ENCODE results near the gene TCF3. TPM values are rescaled to one million over a fixed set of nuclear protein-coding genes. Genes with fewer than 3 reads are reported as not detected.

TCF3 gene
- total RNA-seq, 4 donors from 2014 or later = 21.2 to 62.0 (median 39.6) TPM

- Histone ChIP-seq H3K4me1 (peaks cover 0 to 2% (median 0%) of the 10 kb centered on the region in 3 donors), H3K27me3 (no peaks in the 10 kb centered on the region), H3K9me3 (no peaks in the 10 kb centered on the region), H3K27ac (no peak overlapping the region), H3K4me3 (no peak overlapping the region), H3K36me3 (peaks cover 0 to 53% of the 10 kb centered on the region in 2 donors)
- no peak for ATAC-seq
- TF ChIP-seq POLR2AphosphoS5 (IDR thresholded peaks at IDR 0.05) = no peak
- TF ChIP-seq POLR2A (IDR thresholded peaks at IDR 0.05) = no peak
- TF ChIP-seq, protein P1, sequence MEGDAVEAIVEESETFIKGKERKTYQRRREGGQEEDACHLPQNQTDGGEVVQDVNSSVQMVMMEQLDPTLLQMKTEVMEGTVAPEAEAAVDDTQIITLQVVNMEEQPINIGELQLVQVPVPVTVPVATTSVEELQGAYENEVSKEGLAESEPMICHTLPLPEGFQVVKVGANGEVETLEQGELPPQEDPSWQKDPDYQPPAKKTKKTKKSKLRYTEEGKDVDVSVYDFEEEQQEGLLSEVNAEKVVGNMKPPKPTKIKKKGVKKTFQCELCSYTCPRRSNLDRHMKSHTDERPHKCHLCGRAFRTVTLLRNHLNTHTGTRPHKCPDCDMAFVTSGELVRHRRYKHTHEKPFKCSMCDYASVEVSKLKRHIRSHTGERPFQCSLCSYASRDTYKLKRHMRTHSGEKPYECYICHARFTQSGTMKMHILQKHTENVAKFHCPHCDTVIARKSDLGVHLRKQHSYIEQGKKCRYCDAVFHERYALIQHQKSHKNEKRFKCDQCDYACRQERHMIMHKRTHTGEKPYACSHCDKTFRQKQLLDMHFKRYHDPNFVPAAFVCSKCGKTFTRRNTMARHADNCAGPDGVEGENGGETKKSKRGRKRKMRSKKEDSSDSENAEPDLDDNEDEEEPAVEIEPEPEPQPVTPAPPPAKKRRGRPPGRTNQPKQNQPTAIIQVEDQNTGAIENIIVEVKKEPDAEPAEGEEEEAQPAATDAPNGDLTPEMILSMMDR (IDR thresholded peaks at IDR 0.05) = no peak
- WGBS, 2 donors (ENCODE audit: low coverage in 1 of 2) = 87% methylated on average over 3 of the region's 87 CpGs; no CpG with 5 or more reads in 1 of the 2 donors
Observed at GRCh38 chr19:1584500-1585242, 67.7 kb downstream of the TCF3 start.

DNA sequence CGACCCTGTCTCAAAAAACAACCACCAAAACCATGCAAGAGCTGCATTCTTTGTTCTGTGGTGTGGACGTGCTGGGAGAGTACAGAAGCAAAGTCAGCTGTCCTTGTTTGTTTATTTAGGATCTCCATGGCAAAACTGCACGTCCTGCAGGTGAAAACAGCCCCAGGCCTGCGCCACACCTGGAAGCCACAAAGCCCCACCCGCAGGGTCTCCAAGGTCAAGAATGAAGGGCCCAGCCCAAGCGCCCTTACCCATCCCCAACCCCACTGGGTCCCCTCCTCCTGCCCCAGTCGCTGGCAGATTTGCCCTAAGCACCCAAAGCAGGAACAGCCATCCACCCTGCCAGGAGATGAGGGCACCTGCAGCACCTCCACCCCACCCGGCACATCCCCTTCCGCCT, 70.2 kb downstream of the TCF3 start:
- H3K4me3 ChIP-seq = no peak overlapping the region

GRCh38 chr19:1580957-1581356, 71.5 kb downstream of the TCF3 start:
- no peak for ATAC-seq
- Histone ChIP-seq H3K4me3 (no peak overlapping the region), H3K9me3 (no peaks in the 10 kb centered on the region), H3K36me3 (peaks cover 0 to 89% of the 10 kb centered on the region in 2 donors), H3K27me3 (no peaks in the 10 kb centered on the region), H3K27ac (no peak overlapping the region), H3K4me1 (no peaks in the 10 kb centered on the region)
- TF ChIP-seq POLR2A (IDR thresholded peaks at IDR 0.05) = no peak
- 93% methylated on average over 3 of the region's 22 CpGs; no CpG with 5 or more reads in 1 of the 2 donors for WGBS, 2 donors (ENCODE audit: low coverage in 1 of 2)

More for the DNA sequence above, 70.2 kb downstream of the TCF3 start:
- no peak for TF ChIP-seq POLR2AphosphoS5 (IDR thresholded peaks at IDR 0.05)
- TF ChIP-seq POLR2A (IDR thresholded peaks at IDR 0.05) = no peak
- TF ChIP-seq, protein P1 (IDR thresholded peaks at IDR 0.05) = no peak
- no peak for TF ChIP-seq EP300 (IDR thresholded peaks at IDR 0.05)
- Histone ChIP-seq H3K4me1 (no peaks in the 10 kb centered on the region), H3K9me3 (no peaks in the 10 kb centered on the region), H3K36me3 (peaks cover 0 to 76% of the 10 kb centered on the region in 2 donors), H3K27ac (no peak overlapping the region), H3K27me3 (no peaks in the 10 kb centered on the region)
- no peak for ATAC-seq
- no CpG with 5 or more reads among the region's 9 CpGs for WGBS, 2 donors (ENCODE audit: low coverage in 1 of 2)

DNA sequence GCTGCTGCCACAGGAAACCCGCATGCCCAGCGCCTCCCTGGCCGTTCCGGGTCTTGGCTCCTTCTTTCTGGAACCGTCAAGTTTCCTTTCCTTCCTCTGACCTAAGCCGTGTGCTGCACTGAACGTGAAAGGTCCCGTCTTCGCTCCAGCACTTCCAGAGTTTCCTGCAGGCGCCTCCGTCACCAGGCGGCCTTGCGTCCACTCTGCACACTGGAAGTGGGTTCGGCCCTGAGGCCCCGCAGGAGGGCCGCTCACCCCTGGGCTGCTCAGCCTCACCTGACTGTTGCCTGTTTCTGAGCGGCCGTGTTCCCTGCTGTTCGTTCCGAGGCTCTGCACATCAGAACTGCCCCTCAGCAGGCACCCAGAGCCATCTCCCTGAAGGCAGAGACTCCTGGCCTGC, 72.0 kb downstream of the TCF3 start:
- 90 to 100% methylated on average over 1 to 4 of the region's 20 CpGs for WGBS, 2 donors (ENCODE audit: low coverage in 1 of 2)
- Histone ChIP-seq H3K36me3 (peaks cover 0 to 89% of the 10 kb centered on the region in 2 donors), H3K4me1 (no peaks in the 10 kb centered on the region), H3K27ac (no peak overlapping the region), H3K4me3 (no peak overlapping the region), H3K9me3 (no peaks in the 10 kb centered on the region), H3K27me3 (no peaks in the 10 kb centered on the region)
- ATAC-seq = no peak
- no peak for TF ChIP-seq POLR2A (IDR thresholded peaks at IDR 0.05)
- no peak for TF ChIP-seq POLR2AphosphoS5 (IDR thresholded peaks at IDR 0.05)
- TF ChIP-seq, protein P1 (IDR thresholded peaks at IDR 0.05) = no peak
- no peak for TF ChIP-seq EP300 (IDR thresholded peaks at IDR 0.05)

GRCh38 chr19:1579222-1579621, 73.2 kb downstream of the TCF3 start:
- H3K27ac ChIP-seq = no peak overlapping the region
- peaks cover 0 to 81% of the 10 kb centered on the region in 2 donors for H3K36me3 ChIP-seq
- ATAC-seq = no peak
- no peaks in the 10 kb centered on the region for H3K9me3 ChIP-seq
- WGBS, 2 donors (ENCODE audit: low coverage in 1 of 2) = 88 to 100% methylated on average over 2 to 4 of the region's 20 CpGs
- TF ChIP-seq POLR2A (IDR thresholded peaks at IDR 0.05) (no peak), EP300 (IDR thresholded peaks at IDR 0.05) (no peak), POLR2AphosphoS5 (IDR thresholded peaks at IDR 0.05) (no peak)
- TF ChIP-seq, protein P1 (IDR thresholded peaks at IDR 0.05) = no peak
- H3K4me3 ChIP-seq = no peak overlapping the region
- H3K27me3 ChIP-seq = no peaks in the 10 kb centered on the region
- no peaks in the 10 kb centered on the region for H3K4me1 ChIP-seq
